Measurements from ENCODE around the gene LZTR1.
"Not testable (repeated sequence)": the region's sequence is repeated elsewhere in the genome, so short reads cannot be mapped to it uniquely, and the experiment has no call there.

The LZTR1 gene

GRCh38 chr22:21038405-21038804 is 56.3 kb downstream of the LZTR1 start:
- DNase-seq (ENCODE audit: extremely low read depth, low read depth): no peak
- no peak for TF ChIP-seq CTCF (IDR thresholded peaks at IDR 0.05; ENCODE audit: low read depth, low read length)

GRCh38 chr22:21039158-21039557 is 57.1 kb downstream of the LZTR1 start:
- not testable (repeated sequence) for DNase-seq (ENCODE audit: extremely low read depth, low read depth)

GRCh38 chr22:21041937-21042336 is 59.8 kb downstream of the LZTR1 start:
- no peak for DNase-seq (ENCODE audit: extremely low read depth, low read depth)
- no peak for TF ChIP-seq CTCF (IDR thresholded peaks at IDR 0.05; ENCODE audit: low read depth, low read length)

- no peak for DNase-seq (ENCODE audit: extremely low read depth, low read depth)
- TF ChIP-seq CTCF (IDR thresholded peaks at IDR 0.05; ENCODE audit: low read depth, low read length): no peak
Measured at GRCh38 chr22:21042978-21043859, 61.1 kb downstream of the LZTR1 start.

GRCh38 chr22:21043860-21044535 is 61.9 kb downstream of the LZTR1 start:
- no peak for DNase-seq (ENCODE audit: extremely low read depth, low read depth)
- TF ChIP-seq CTCF (IDR thresholded peaks at IDR 0.05; ENCODE audit: low read depth, low read length): no peak

GRCh38 chr22:21044931-21045584 is 63.0 kb downstream of the LZTR1 start:
- TF ChIP-seq CTCF (IDR thresholded peaks at IDR 0.05; ENCODE audit: low read depth, low read length): no peak
- no peak for DNase-seq (ENCODE audit: extremely low read depth, low read depth)

- TF ChIP-seq CTCF (IDR thresholded peaks at IDR 0.05; ENCODE audit: low read depth, low read length): no peak
- DNase-seq (ENCODE audit: extremely low read depth, low read depth): peak; percentile 72
Measured at GRCh38 chr22:21045585-21046294, 63.6 kb downstream of the LZTR1 start, which contains the start of gene LRRC74B. LRRC74B (plus strand) TSS chr22:21045946; CDS start chr22:21045987, 41 bp downstream.

Measured in AG09319 (cell line).